H1 (cell line): ENCODE results near the gene ITGA4. TPM values are rescaled to one million over a fixed set of nuclear protein-coding genes. Genes with fewer than 3 reads are reported as not detected.

Experiments
- CTCF ChIA-PET: fragments of 300-600 bp; sonication (Branson Sonifier 250); formaldehyde crosslinking; loops from one replicate; lab custom pipeline; 2021; ENCODE audit not compliant: partially characterized antibody; lab: Charles Lee
- POLR2A ChIA-PET: fragments of 300-600 bp; sonication (Branson Sonifier 250); formaldehyde crosslinking; loops from one replicate; lab custom pipeline; 2021; ENCODE audit warnings: inconsistent platforms; ENCODE audit not compliant: partially characterized antibody; lab: Charles Lee
- DNase-seq, 2 experiments: peaks; one replicate each; pipeline versions ENCODE4 v3.0.0 to v3.0.0-alpha.2; 2010 to 2022; ENCODE audit warnings: low spot score in 2 of 2, low read depth in 1 of 2, mixed read lengths in 1 of 2
- FAIRE-seq: peaks from 2 replicates; lab custom pipeline; 2011; peaks lifted over from hg19 to GRCh38; lab: Jason Lieb, UNC
- H2AFZ ChIP-seq: 2 replicates; pipeline ENCODE4 v1.8.1; 2012; ENCODE audit warnings: low read length, inconsistent platforms
- H2AK5ac ChIP-seq: 2 replicates; pipeline ENCODE4 v1.6.1; 2013; ENCODE audit warnings: low read depth, low read length
- H2BK120ac ChIP-seq: replicated peaks from 2 replicates; pipeline ENCODE3; 2013; ENCODE audit warnings: low read depth, low read length, inconsistent platforms
- H2BK12ac ChIP-seq: 2 replicates; pipeline ENCODE4 v1.6.1; 2013; ENCODE audit warnings: low read depth, low read length
- H2BK15ac ChIP-seq: 2 replicates; pipeline ENCODE4 v1.6.1; 2013; ENCODE audit warnings: low read length
- H2BK20ac ChIP-seq: 2 replicates; pipeline ENCODE4 v1.6.1; 2013; ENCODE audit warnings: low read length
- H2BK5ac ChIP-seq: 2 replicates; pipeline ENCODE4 v1.6.1; 2013; ENCODE audit warnings: low read depth, low read length
- H3K14ac ChIP-seq: 2 replicates; pipeline ENCODE4 v1.6.1; 2013; ENCODE audit warnings: inconsistent platforms; ENCODE audit not compliant: insufficient read length
- H3K18ac ChIP-seq: 2 replicates; pipeline ENCODE4 v1.6.1; 2013; ENCODE audit warnings: low read length; ENCODE audit errors: extremely low read depth
- H3K23ac ChIP-seq: 2 replicates; pipeline ENCODE4 v1.6.1; 2013; ENCODE audit warnings: inconsistent platforms; ENCODE audit not compliant: insufficient read length
- H3K23me2 ChIP-seq: 2 replicates; pipeline ENCODE4 v1.6.1; 2013; ENCODE audit warnings: low read depth, low read length
- H3K27ac ChIP-seq: 2 replicates; pipeline ENCODE4 v1.6.1; 2011; ENCODE audit warnings: low read depth, low read length, inconsistent platforms
- H3K27me3 ChIP-seq, 4 experiments: replicated peaks in 1 of 4; 1 replicate in 1 of 4; 2 replicates in 3 of 4; pipeline versions ENCODE4 v1.6.1 to v1.8.1; 2011 to 2013; ENCODE audit warnings: low read length in 3 of 4, mild to moderate bottlenecking in 3 of 4, inconsistent platforms in 2 of 4, mixed read lengths in 2 of 4, moderate library complexity in 1 of 4; ENCODE audit not compliant: control insufficient read depth in 3 of 4, insufficient read depth in 3 of 4; ENCODE audit errors: extremely low read depth in 1 of 4
- H3K36me3 ChIP-seq, 4 experiments: 2 replicates each; pipeline versions ENCODE4 v1.6.1 to v1.8.1; 2011 to 2013; ENCODE audit warnings: mild to moderate bottlenecking in 4 of 4, low read length in 3 of 4, moderate library complexity in 2 of 4, control low read depth in 1 of 4, inconsistent platforms in 1 of 4; ENCODE audit not compliant: insufficient read depth in 4 of 4, control insufficient read depth in 2 of 4
- H3K4ac ChIP-seq: replicated peaks from 2 replicates; pipeline ENCODE3; 2013; ENCODE audit warnings: low read length, low read depth, mixed read lengths, inconsistent platforms; ENCODE audit not compliant: insufficient read length
- H3K4me1 ChIP-seq, 4 experiments: replicated peaks in 1 of 4; 1 replicate in 1 of 4; 2 replicates in 3 of 4; pipeline versions ENCODE4 v1.6.1 to v1.8.1; 2011 to 2013; ENCODE audit warnings: low read length in 3 of 4, inconsistent platforms in 2 of 4, mixed read lengths in 1 of 4; ENCODE audit not compliant: insufficient read depth in 4 of 4, control insufficient read depth in 3 of 4
- H3K4me2 ChIP-seq, 2 experiments: 2 replicates each; pipeline versions ENCODE4 v1.6.1 to v1.8.1; 2011 to 2013; ENCODE audit warnings: low read depth in 2 of 2, low read length in 2 of 2, control low read depth in 1 of 2, inconsistent platforms in 1 of 2, mild to moderate bottlenecking in 1 of 2; ENCODE audit not compliant: insufficient read depth in 1 of 2
- H3K4me3 ChIP-seq, 4 experiments: fragments of 200-600, 300-600 bp in 1 of 4; sonication (generic), shearing (Covaris generic), sonication (Bioruptor Twin) in 1 of 4; 2 replicates each; pipeline versions ENCODE4 v1.5.1 to v1.8.1; 2011 to 2016; ENCODE audit warnings: low read length in 4 of 4, low read depth in 3 of 4, control low read depth in 2 of 4, inconsistent platforms in 2 of 4, mild to moderate bottlenecking in 2 of 4, mixed read lengths in 1 of 4, moderate library complexity in 1 of 4; ENCODE audit not compliant: insufficient read depth in 2 of 4; ENCODE audit errors: extremely low read depth in 1 of 4
- H3K56ac ChIP-seq: replicated peaks from 2 replicates; pipeline ENCODE3; 2013; ENCODE audit warnings: low read depth, mild to moderate bottlenecking, mixed read lengths, low read length, inconsistent platforms; ENCODE audit not compliant: insufficient read length
- H3K79me1 ChIP-seq: 2 replicates; pipeline ENCODE4 v1.6.1; 2013; ENCODE audit warnings: low read depth, low read length, control low read depth
- H3K79me2 ChIP-seq, 2 experiments: 2 replicates each; pipeline versions ENCODE4 v1.6.1 to v1.8.1; 2012 to 2013; ENCODE audit warnings: low read length in 2 of 2, mild to moderate bottlenecking in 2 of 2, inconsistent platforms in 1 of 2; ENCODE audit not compliant: insufficient read depth in 2 of 2, control insufficient read depth in 1 of 2
- H3K9ac ChIP-seq, 4 experiments: replicated peaks in 1 of 4; 1 replicate in 1 of 4; 2 replicates in 3 of 4; pipeline versions ENCODE4 v1.6.1 to v1.8.1; 2011 to 2013; ENCODE audit warnings: low read depth in 3 of 4, low read length in 3 of 4, control low read depth in 2 of 4, mild to moderate bottlenecking in 2 of 4, moderate library complexity in 2 of 4, inconsistent platforms in 1 of 4; ENCODE audit errors: extremely low read depth in 1 of 4
- H3K9me3 ChIP-seq, 2 experiments: 2 replicates each; pipeline versions ENCODE4 v1.6.1 to v1.8.1; 2012 to 2013; ENCODE audit warnings: mild to moderate bottlenecking in 2 of 2, moderate library complexity in 2 of 2, control low read depth in 1 of 2, inconsistent platforms in 1 of 2, low read depth in 1 of 2, low read length in 1 of 2, mixed read lengths in 1 of 2; ENCODE audit not compliant: insufficient read depth in 2 of 2
- H4K20me1 ChIP-seq, 2 experiments: replicated peaks in 1 of 2; 2 replicates each; pipeline versions ENCODE3 to v1.8.1; 2011 to 2013; ENCODE audit warnings: inconsistent platforms in 2 of 2, low read length in 2 of 2, mild to moderate bottlenecking in 1 of 2; ENCODE audit not compliant: insufficient read depth in 2 of 2, control insufficient read depth in 1 of 2
- H4K5ac ChIP-seq: 2 replicates; pipeline ENCODE4 v1.6.1; 2013; ENCODE audit warnings: low read length, low read depth, mixed read lengths, inconsistent platforms; ENCODE audit not compliant: insufficient read length
- H4K8ac ChIP-seq: 2 replicates; pipeline ENCODE4 v1.8.0; 2013; ENCODE audit warnings: mild to moderate bottlenecking, moderate library complexity, low read length, inconsistent platforms; ENCODE audit not compliant: insufficient read depth; ENCODE audit errors: extremely low read depth
- H4K91ac ChIP-seq: replicated peaks from 2 replicates; pipeline ENCODE3; 2013; ENCODE audit warnings: low read length, mixed read lengths, inconsistent platforms; ENCODE audit not compliant: insufficient read length
- BACH1 ChIP-seq: IDR thresholded peaks from 2 replicates; pipeline ENCODE4 v1.6.1; 2012; ENCODE audit warnings: low read length, improper control_type of control experiment
- CEBPB ChIP-seq: IDR thresholded peaks from 2 replicates; pipeline ENCODE4 v1.6.1; 2012; ENCODE audit warnings: low read depth, low read length
- JUND ChIP-seq: IDR thresholded peaks from 2 replicates; pipeline ENCODE4 v1.6.1; 2011; ENCODE audit warnings: mild to moderate bottlenecking, improper control_type of control experiment, low read length
- PHF8 ChIP-seq: fragments of 200-600 bp; sonication (generic); conservative IDR thresholded peaks from 2 replicates; pipeline ENCODE4 v1.7.1; 2012; ENCODE audit warnings: low read depth, mild to moderate bottlenecking, inconsistent platforms, low read length, moderate library complexity
- POLR2AphosphoS5 ChIP-seq: IDR thresholded peaks from 2 replicates; pipeline ENCODE4 v1.6.1; 2011; ENCODE audit warnings: low read depth, low read length
- POU5F1 ChIP-seq: IDR thresholded peaks from 2 replicates; pipeline ENCODE4 v1.6.1; 2011; ENCODE audit warnings: low read depth, mild to moderate bottlenecking, low read length, moderate library complexity
- SP1 ChIP-seq: IDR thresholded peaks from 2 replicates; pipeline ENCODE4 v1.6.1; 2011; ENCODE audit warnings: low read depth, low read length
- SUZ12 ChIP-seq: fragments of 200-600 bp; sonication (generic); IDR thresholded peaks from 2 replicates; pipeline ENCODE4 v1.6.1; 2012; ENCODE audit warnings: mild to moderate bottlenecking, inconsistent platforms, low read length, moderate library complexity, mixed read lengths
- WGBS, 2 experiments: shearing (Covaris generic) in 1 of 2; methylation state at CpG; one replicate each; pipeline versions ENCODE4 v1.1.6 to v1.1.7; 2013 to 2015; ENCODE audit warnings: low lambda C conversion rate in 2 of 2, mixed read lengths in 2 of 2, inconsistent platforms in 1 of 2, low coverage in 1 of 2, missing lambda C conversion rate in 1 of 2; ENCODE audit not compliant: insufficient replicate concordance in 2 of 2, insufficient coverage in 1 of 2, insufficient read length in 1 of 2; ENCODE audit errors: extremely low coverage in 1 of 2, missing lambda C conversion rate in 1 of 2; 5-methylcytosine and 5-hydroxymethylcytosine counted together
- polyA plus RNA-seq, 7 experiments: library from polyadenylated mRNA; depleted of rRNA in 3 of 7; stranded (reverse) in 5 of 7; unstranded in 2 of 7; fragments of >200 nt in 5 of 7; fragments of 200-250 nt in 2 of 7; gene quantifications; 1 replicate in 5 of 7; 2 replicates in 1 of 7; 4 replicates in 1 of 7; pipeline versions ENCODE4 v1.2.1 to v1.2.3, GENCODE V29; 2011 to 2013; ENCODE audit warnings: missing spikeins in 2 of 7, mixed read lengths in 2 of 7
- total RNA-seq: library from RNA; stranded (reverse); fragmentation: NEBNext Ultra II Directional; extraction: Animal tissue kit (Norgen Biotek cat#: 25700); gene quantifications from 2 replicates; pipeline ENCODE4 v1.2.1, GENCODE V29; 2021
- TF ChIP-seq, protein P1 (sequence below), 3 experiments: IDR thresholded peaks; 1 replicate in 2 of 3; 2 replicates in 1 of 3; pipeline versions ENCODE4 v1.5.1 to v1.6.1; 2011; ENCODE audit warnings: low read length in 3 of 3, mild to moderate bottlenecking in 3 of 3, inconsistent platforms in 2 of 3, low read depth in 1 of 3, moderate library complexity in 1 of 3; ENCODE audit not compliant: insufficient read depth in 1 of 3; ENCODE audit errors: control extremely low read depth in 1 of 3
- TF ChIP-seq, protein P2 (sequence below): IDR thresholded peaks from 2 replicates; pipeline ENCODE4 v1.6.1; 2012; ENCODE audit warnings: inconsistent platforms

ITGA4 gene
- total and polyA plus RNA-seq, 2 of the 8 experiments (the other 6 are each of a cell fraction or from before 2014, with no cell fraction given), result 0.60 to 2.1 TPM

DNA sequence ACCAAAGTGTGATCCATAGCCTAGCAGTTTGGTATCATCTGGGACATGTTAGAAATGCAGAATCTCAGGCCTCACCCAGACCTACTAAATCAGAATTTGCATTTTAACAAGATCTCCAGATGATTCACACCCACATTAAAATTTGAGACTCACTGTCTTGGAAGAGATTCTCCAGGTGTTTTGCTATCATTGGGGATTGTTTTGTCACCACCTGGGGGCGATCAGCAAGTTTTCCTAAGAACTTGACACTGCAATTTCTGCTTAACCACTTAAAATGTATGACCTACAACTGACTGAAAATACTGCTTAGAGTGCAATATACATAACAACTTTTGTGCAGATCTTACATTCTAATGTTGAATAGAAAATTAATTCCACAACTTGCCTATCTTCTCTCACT, 18.9 kb upstream of the ITGA4 start:
- Histone ChIP-seq H2BK120ac (no peak overlapping the region), H3K4me3 (no peak overlapping the region)
- CTCF ChIA-PET, result interaction anchor here (0.6 to 3.0 kb wide), 14 partner anchors 8 to 1180 kb away, joined by 3 to 13 read pairs (median 3); partner anchors contain the start of gene ITGA4
- no peak for TF ChIP-seq SP1
- TF ChIP-seq JUND, result no peak
- TF ChIP-seq, protein P1, sequence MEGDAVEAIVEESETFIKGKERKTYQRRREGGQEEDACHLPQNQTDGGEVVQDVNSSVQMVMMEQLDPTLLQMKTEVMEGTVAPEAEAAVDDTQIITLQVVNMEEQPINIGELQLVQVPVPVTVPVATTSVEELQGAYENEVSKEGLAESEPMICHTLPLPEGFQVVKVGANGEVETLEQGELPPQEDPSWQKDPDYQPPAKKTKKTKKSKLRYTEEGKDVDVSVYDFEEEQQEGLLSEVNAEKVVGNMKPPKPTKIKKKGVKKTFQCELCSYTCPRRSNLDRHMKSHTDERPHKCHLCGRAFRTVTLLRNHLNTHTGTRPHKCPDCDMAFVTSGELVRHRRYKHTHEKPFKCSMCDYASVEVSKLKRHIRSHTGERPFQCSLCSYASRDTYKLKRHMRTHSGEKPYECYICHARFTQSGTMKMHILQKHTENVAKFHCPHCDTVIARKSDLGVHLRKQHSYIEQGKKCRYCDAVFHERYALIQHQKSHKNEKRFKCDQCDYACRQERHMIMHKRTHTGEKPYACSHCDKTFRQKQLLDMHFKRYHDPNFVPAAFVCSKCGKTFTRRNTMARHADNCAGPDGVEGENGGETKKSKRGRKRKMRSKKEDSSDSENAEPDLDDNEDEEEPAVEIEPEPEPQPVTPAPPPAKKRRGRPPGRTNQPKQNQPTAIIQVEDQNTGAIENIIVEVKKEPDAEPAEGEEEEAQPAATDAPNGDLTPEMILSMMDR (IDR thresholded peaks at IDR 0.05; ENCODE audit: control extremely low read depth in 1 of 3, insufficient read depth in 1 of 3, low read depth in 1 of 3, low read length in 3 of 3), result peak in 2 of 3 experiments; percentile 39 to 47; a peak in 3 of 4 replicates
- no peak for TF ChIP-seq CEBPB
- no peak for TF ChIP-seq SUZ12
- TF ChIP-seq BACH1, result 0 out of 2 replicates have a peak, but pooled peaks have one; percentile 32
- TF ChIP-seq, protein P2, sequence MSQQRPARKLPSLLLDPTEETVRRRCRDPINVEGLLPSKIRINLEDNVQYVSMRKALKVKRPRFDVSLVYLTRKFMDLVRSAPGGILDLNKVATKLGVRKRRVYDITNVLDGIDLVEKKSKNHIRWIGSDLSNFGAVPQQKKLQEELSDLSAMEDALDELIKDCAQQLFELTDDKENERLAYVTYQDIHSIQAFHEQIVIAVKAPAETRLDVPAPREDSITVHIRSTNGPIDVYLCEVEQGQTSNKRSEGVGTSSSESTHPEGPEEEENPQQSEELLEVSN, result no peak
- TF ChIP-seq PHF8, result no peak
- TF ChIP-seq POU5F1, result no peak
- TF ChIP-seq POLR2AphosphoS5, result no peak

More for the DNA sequence above, 18.9 kb upstream of the ITGA4 start:
- Histone ChIP-seq H4K8ac (no peak overlapping the region), H3K18ac (no peak overlapping the region), H3K9me3 (no peaks in the 10 kb centered on the region), H3K23ac (no peak overlapping the region), H2BK20ac (no peak overlapping the region), H3K27ac (no peak overlapping the region), H3K79me2 (no peaks in the 10 kb centered on the region), H2BK15ac (no peak overlapping the region), H2AK5ac (no peak overlapping the region), H3K4ac (no peak overlapping the region), H4K91ac (no peak overlapping the region), H3K4me1 (no peaks in the 10 kb centered on the region; a peak in 1 of 7 replicates), H3K23me2 (no peaks in the 10 kb centered on the region), H2AFZ (no peak overlapping the region), H3K27me3 (no peaks in the 10 kb centered on the region), H3K56ac (no peak overlapping the region), H4K5ac (no peak overlapping the region), H2BK12ac (no peak overlapping the region), H3K36me3 (no peaks in the 10 kb centered on the region), H3K79me1 (no peaks in the 10 kb centered on the region), H3K9ac (no peak overlapping the region), H3K14ac (no peak overlapping the region), H4K20me1 (no peaks in the 10 kb centered on the region), H2BK5ac (no peak overlapping the region), H3K4me2 (no peak overlapping the region)
- no peak for DNase-seq
- POLR2A ChIA-PET, result no interaction called here
- 31% methylated on average over 1 of the region's 1 CpG; no CpG with 5 or more reads in 1 of the 2 experiments for WGBS, 2 experiments
- no peak for FAIRE-seq
